ENCODE measurements around the gene KDELR1. TPM values are rescaled to one million over a fixed set of nuclear protein-coding genes. Genes with fewer than 3 reads are reported as not detected.

The KDELR1 gene
- 31.9 TPM for polyA plus RNA-seq (2012; ENCODE audit: missing spikeins)

GRCh38 chr19:48391100-48392005 is at the start of gene KDELR1:
Gene KDELR1, minus strand, starts transcription at chr19:48391551. Its CDS starts 193 bp downstream, at chr19:48391358.
- peak; percentile 84 for DNase-seq (ENCODE audit: insufficient read length)
- TF ChIP-seq TAF1 (IDR thresholded peaks at IDR 0.05; ENCODE audit: borderline replicate concordance, low read depth, low read length) (no peak), POLR2AphosphoS5 (IDR thresholded peaks at IDR 0.05; ENCODE audit: low read depth, low read length) (no peak), POLR2A (IDR thresholded peaks at IDR 0.05; ENCODE audit: low read depth, low read length) (peak; percentile 22; the same call in 1 of the 2 replicates)
- peak; percentile 85 for FAIRE-seq

- no peak for FAIRE-seq
- no peak for DNase-seq (ENCODE audit: insufficient read length)
- TF ChIP-seq TAF1 (IDR thresholded peaks at IDR 0.05; ENCODE audit: borderline replicate concordance, low read depth, low read length): no peak
- TF ChIP-seq POLR2A (IDR thresholded peaks at IDR 0.05; ENCODE audit: low read depth, low read length): no peak
- no peak for TF ChIP-seq POLR2AphosphoS5 (IDR thresholded peaks at IDR 0.05; ENCODE audit: low read depth, low read length)
Observed at GRCh38 chr19:48436586-48436985, 45.2 kb upstream of the KDELR1 start.

DNA sequence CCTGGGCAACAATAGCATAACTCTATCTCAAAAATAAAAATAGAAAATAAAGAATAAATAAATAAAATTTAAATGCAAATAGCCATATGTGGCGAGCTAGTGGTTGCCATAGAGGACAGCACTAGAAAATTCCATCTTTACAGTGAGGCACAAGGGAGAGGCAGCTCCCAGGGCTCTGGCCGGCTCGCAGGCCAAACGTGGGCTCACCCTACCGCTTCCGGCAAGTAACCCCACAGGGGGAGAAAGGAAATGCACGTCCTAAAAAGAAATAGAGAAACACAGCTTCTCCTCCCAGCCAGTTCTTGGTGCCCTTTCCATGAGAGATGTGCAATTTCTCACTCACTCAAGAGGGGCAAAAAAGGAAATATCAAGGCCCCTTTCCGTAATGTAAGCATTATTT is 42.0 kb upstream of the KDELR1 start:
- FAIRE-seq (no peak), DNase-seq (ENCODE audit: insufficient read length) (no peak)
- TF ChIP-seq POLR2AphosphoS5 (IDR thresholded peaks at IDR 0.05; ENCODE audit: low read depth, low read length): no peak

- TF ChIP-seq POLR2AphosphoS5 (IDR thresholded peaks at IDR 0.05; ENCODE audit: low read depth, low read length) (no peak), POLR2A (IDR thresholded peaks at IDR 0.05; ENCODE audit: low read depth, low read length) (no peak), TAF1 (IDR thresholded peaks at IDR 0.05; ENCODE audit: borderline replicate concordance, low read depth, low read length) (no peak)
- DNase-seq (ENCODE audit: insufficient read length) (no peak), FAIRE-seq (no peak)
Observed at GRCh38 chr19:48428670-48429069, 37.3 kb upstream of the KDELR1 start.

- DNase-seq (ENCODE audit: insufficient read length) (no peak), FAIRE-seq (no peak)
- no peak for TF ChIP-seq TAF1 (IDR thresholded peaks at IDR 0.05; ENCODE audit: borderline replicate concordance, low read depth, low read length)
- no peak for TF ChIP-seq POLR2A (IDR thresholded peaks at IDR 0.05; ENCODE audit: low read depth, low read length)
- TF ChIP-seq POLR2AphosphoS5 (IDR thresholded peaks at IDR 0.05; ENCODE audit: low read depth, low read length): no peak
Observed at GRCh38 chr19:48424694-48425219, 33.4 kb upstream of the KDELR1 start.

- TF ChIP-seq POLR2A (IDR thresholded peaks at IDR 0.05; ENCODE audit: low read depth, low read length): no peak
- TF ChIP-seq POLR2AphosphoS5 (IDR thresholded peaks at IDR 0.05; ENCODE audit: low read depth, low read length): no peak
- TF ChIP-seq TAF1 (IDR thresholded peaks at IDR 0.05; ENCODE audit: borderline replicate concordance, low read depth, low read length): no peak
- FAIRE-seq (no peak), DNase-seq (ENCODE audit: insufficient read length) (no peak)
Observed at GRCh38 chr19:48421548-48421947, 30.2 kb upstream of the KDELR1 start.

DNA sequence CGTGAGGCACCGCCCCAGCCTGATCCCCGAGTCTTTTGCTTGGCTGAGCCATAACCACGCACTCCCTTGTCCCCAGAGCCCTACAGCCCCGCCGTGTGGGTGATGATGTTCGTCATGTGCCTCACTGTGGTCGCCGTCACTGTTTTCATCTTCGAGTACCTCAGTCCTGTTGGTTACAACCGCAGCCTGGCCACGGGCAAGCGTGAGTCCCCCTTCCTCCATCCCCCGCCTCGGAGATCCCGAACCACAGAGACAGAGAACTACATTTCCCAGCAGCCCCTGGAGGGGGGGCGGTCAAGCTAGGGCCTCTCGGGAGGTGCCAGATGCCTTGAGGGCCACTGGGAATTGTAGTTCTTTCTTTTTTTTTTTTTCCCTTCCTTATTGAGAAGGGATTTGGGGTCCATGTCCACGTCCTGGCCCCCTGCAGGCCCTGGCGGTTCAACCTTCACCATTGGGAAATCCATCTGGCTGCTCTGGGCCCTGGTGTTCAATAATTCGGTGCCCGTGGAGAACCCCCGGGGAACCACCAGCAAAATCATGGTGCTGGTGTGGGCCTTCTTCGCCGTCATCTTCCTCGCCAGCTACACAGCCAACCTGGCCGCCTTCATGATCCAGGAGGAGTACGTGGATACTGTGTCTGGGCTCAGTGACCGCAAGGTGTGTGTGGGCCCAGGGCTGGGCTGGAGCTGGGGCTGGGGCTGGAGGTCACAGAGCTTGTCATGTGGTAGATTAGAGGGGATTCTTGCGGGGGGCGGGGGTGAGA is 28.0 kb upstream of the KDELR1 start:
- DNase-seq (ENCODE audit: insufficient read length): peak; percentile 70
- TF ChIP-seq POLR2A (IDR thresholded peaks at IDR 0.05; ENCODE audit: low read depth, low read length): no peak
- TF ChIP-seq TAF1 (IDR thresholded peaks at IDR 0.05; ENCODE audit: borderline replicate concordance, low read depth, low read length): no peak
- TF ChIP-seq POLR2AphosphoS5 (IDR thresholded peaks at IDR 0.05; ENCODE audit: low read depth, low read length): no peak
- no peak for FAIRE-seq

- FAIRE-seq: no peak
- no peak for TF ChIP-seq TAF1 (IDR thresholded peaks at IDR 0.05; ENCODE audit: borderline replicate concordance, low read depth, low read length)
- no peak for TF ChIP-seq POLR2AphosphoS5 (IDR thresholded peaks at IDR 0.05; ENCODE audit: low read depth, low read length)
- no peak for TF ChIP-seq POLR2A (IDR thresholded peaks at IDR 0.05; ENCODE audit: low read depth, low read length)
- no peak for DNase-seq (ENCODE audit: insufficient read length)
Observed at GRCh38 chr19:48418317-48419064, 27.1 kb upstream of the KDELR1 start.

DNA sequence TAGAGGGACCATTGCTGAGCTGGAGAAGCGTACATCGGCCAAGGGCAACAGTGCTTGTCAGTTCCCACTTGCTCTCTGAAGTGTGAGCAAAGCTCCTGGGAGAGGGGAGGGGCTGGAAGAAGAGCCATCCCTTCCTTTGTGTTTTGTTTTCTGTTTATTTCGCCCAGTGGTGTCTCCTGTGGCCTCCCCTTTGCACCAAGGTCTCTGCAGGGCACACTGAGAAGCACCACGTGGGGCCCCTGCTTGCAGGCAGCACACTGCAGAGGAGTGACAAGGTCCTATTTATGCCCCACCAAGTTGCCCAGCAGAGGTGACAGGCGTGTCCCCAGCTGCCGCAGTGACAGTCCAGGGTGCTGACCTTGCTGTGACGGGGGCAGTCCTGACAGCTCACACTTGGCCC is 26.1 kb upstream of the KDELR1 start:
- DNase-seq (ENCODE audit: insufficient read length): no peak
- FAIRE-seq: no peak
- TF ChIP-seq POLR2AphosphoS5 (IDR thresholded peaks at IDR 0.05; ENCODE audit: low read depth, low read length): no peak

- DNase-seq (ENCODE audit: insufficient read length): no peak
- FAIRE-seq: no peak
- TF ChIP-seq POLR2AphosphoS5 (IDR thresholded peaks at IDR 0.05; ENCODE audit: low read depth, low read length) (no peak), POLR2A (IDR thresholded peaks at IDR 0.05; ENCODE audit: low read depth, low read length) (no peak), TAF1 (IDR thresholded peaks at IDR 0.05; ENCODE audit: borderline replicate concordance, low read depth, low read length) (no peak)
Observed at GRCh38 chr19:48415806-48416221, 24.5 kb upstream of the KDELR1 start.

DNA sequence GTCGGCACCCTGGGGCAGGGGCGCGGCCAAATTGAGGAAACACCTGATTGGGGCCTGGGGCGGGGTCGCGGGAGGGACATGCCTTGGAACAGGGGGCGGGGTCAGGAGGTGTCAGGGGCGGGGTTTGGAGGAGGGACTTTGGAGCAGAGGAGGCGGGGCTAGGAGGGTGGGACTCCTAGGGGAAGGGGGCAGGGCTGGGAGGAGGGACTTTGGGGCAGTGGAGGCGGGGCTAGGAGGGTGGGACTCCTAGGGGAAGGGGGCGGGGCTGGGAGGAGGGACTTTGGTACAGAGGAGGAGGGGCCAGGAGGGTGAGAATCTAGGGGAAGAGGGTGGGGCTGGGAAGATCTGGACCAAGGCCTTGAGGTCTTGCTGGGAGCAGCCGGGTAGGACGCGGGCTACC is 24.0 kb upstream of the KDELR1 start:
- TF ChIP-seq POLR2AphosphoS5 (IDR thresholded peaks at IDR 0.05; ENCODE audit: low read depth, low read length) (no peak), TAF1 (IDR thresholded peaks at IDR 0.05; ENCODE audit: borderline replicate concordance, low read depth, low read length) (no peak), POLR2A (IDR thresholded peaks at IDR 0.05; ENCODE audit: low read depth, low read length) (no peak)
- no peak for DNase-seq (ENCODE audit: insufficient read length)
- peak; percentile 65 for FAIRE-seq
